Keratinocyte (primary cell): ENCODE data around the gene PURA. TPM values are rescaled to one million over a fixed set of nuclear protein-coding genes. Genes with fewer than 3 reads are reported as not detected.

Experiments used
- DNase-seq: peaks from one replicate; pipeline ENCODE4 v3.0.0-alpha.2; 2011; ENCODE audit warnings: low read depth, missing footprints, low spot score
- FAIRE-seq: peaks from 2 replicates; lab custom pipeline; 2011; peaks lifted over from hg19 to GRCh38; lab: Jason Lieb, UNC
- H2AFZ ChIP-seq: 2 replicates; pipeline ENCODE4 v1.6.0; 2012; ENCODE audit warnings: low read length, control low read depth, inconsistent platforms; ENCODE audit not compliant: control insufficient read depth
- H3K27ac ChIP-seq: 2 replicates; pipeline ENCODE4 v1.5.1; 2011; ENCODE audit warnings: low read length; ENCODE audit not compliant: control insufficient read depth, insufficient read depth
- H3K27me3 ChIP-seq: 3 replicates; pipeline ENCODE4 v1.6.0; 2011; ENCODE audit warnings: low read length; ENCODE audit not compliant: control insufficient read depth, insufficient read depth; ENCODE audit errors: extremely low read depth
- H3K36me3 ChIP-seq, 2 experiments: 2 replicates in 1 of 2; 3 replicates in 1 of 2; pipeline ENCODE4 v1.5.1; 2011; ENCODE audit warnings: low read length in 2 of 2, mild to moderate bottlenecking in 1 of 2; ENCODE audit not compliant: control insufficient read depth in 2 of 2, insufficient read depth in 2 of 2; ENCODE audit errors: extremely low read depth in 1 of 2
- H3K4me1 ChIP-seq: 3 replicates; pipeline ENCODE4 v1.5.1; 2011; ENCODE audit warnings: low read length; ENCODE audit not compliant: control insufficient read depth, insufficient read depth; ENCODE audit errors: extremely low read depth
- H3K4me2 ChIP-seq: 3 replicates; pipeline ENCODE4 v1.6.0; 2011; ENCODE audit warnings: low read depth, low read length; ENCODE audit not compliant: control insufficient read depth, insufficient read depth; ENCODE audit errors: extremely low read depth
- H3K4me3 ChIP-seq, 3 experiments: fragments of 200-600 bp in 1 of 3; sonication (generic) in 1 of 3; 2 replicates in 2 of 3; 3 replicates in 1 of 3; pipeline ENCODE4 v1.5.1; 2011 to 2016; ENCODE audit warnings: low read length in 3 of 3, mild to moderate bottlenecking in 3 of 3, control low read depth in 2 of 3, inconsistent platforms in 1 of 3, low read depth in 1 of 3, mixed read lengths in 1 of 3, mixed run types in 1 of 3, moderate library complexity in 1 of 3; ENCODE audit not compliant: control insufficient read depth in 2 of 3, insufficient read depth in 2 of 3; ENCODE audit errors: extremely low read depth in 1 of 3
- H3K79me2 ChIP-seq: 2 replicates; pipeline ENCODE4 v1.6.0; 2012; ENCODE audit warnings: low read length; ENCODE audit not compliant: control insufficient read depth, insufficient read depth
- H3K9ac ChIP-seq: 3 replicates; pipeline ENCODE4 v1.6.0; 2011; ENCODE audit warnings: low read length; ENCODE audit not compliant: control insufficient read depth, insufficient read depth; ENCODE audit errors: extremely low read depth
- H3K9me1 ChIP-seq: 3 replicates; pipeline ENCODE4 v1.6.0; 2011; ENCODE audit warnings: low read length; ENCODE audit not compliant: control insufficient read depth, insufficient read depth; ENCODE audit errors: extremely low read depth
- H3K9me3 ChIP-seq: 2 replicates; pipeline ENCODE4 v1.5.1; 2012; ENCODE audit warnings: low read depth, low read length; ENCODE audit not compliant: control insufficient read depth
- H4K20me1 ChIP-seq: 3 replicates; pipeline ENCODE4 v1.6.0; 2011; ENCODE audit warnings: low read length; ENCODE audit not compliant: control insufficient read depth, insufficient read depth; ENCODE audit errors: extremely low read depth
- CTCF ChIP-seq, 3 experiments: IDR thresholded peaks in 1 of 3; conservative IDR thresholded peaks in 1 of 3; optimal IDR thresholded peaks in 1 of 3; 2 replicates in 2 of 3; 3 replicates in 1 of 3; pipeline versions ENCODE3 to v1.5.1; 2011; ENCODE audit warnings: low read length in 3 of 3, mild to moderate bottlenecking in 3 of 3, moderate library complexity in 2 of 3, control low read depth in 1 of 3, inconsistent platforms in 1 of 3; ENCODE audit not compliant: insufficient read depth in 2 of 3; ENCODE audit errors: extremely low read depth in 1 of 3
- EZH2 ChIP-seq: IDR thresholded peaks from one replicate; pipeline ENCODE4 v1.6.1; 2012; ENCODE audit warnings: inconsistent platforms, mild to moderate bottlenecking, low read length, moderate library complexity
- dilution Hi-C: fragments of 300-500 bp; cut with MboI; formaldehyde crosslinking; loops from one replicate; pipeline ENCODE4 v1.7.0; 2020; ENCODE audit warnings: low sequenced_read_pairs; ENCODE audit not compliant: extremely low pct_ligation_motif_present
- polyA plus RNA-seq, 5 experiments: library from polyadenylated mRNA; depleted of rRNA in 3 of 5; stranded (reverse) in 3 of 5; stranded (forward) in 1 of 5; unstranded in 1 of 5; fragments of >200 nt; gene quantifications; 1 replicate in 1 of 5; 2 replicates in 3 of 5; 3 replicates in 1 of 5; pipeline versions ENCODE4 v1.2.1 to v1.2.3, GENCODE V29; 2011 to 2012; ENCODE audit warnings: missing spikeins in 2 of 5, low read depth in 1 of 5, low replicate concordance in 1 of 5

PURA gene
- polyA plus RNA-seq, 1 donor (not counting 4 experiments of a cell fraction or from before 2014, with no cell fraction given) = 4.1 TPM

- H3K4me1 ChIP-seq = peaks cover 11% of the 10 kb centered on the region
- H3K9me3 ChIP-seq = no peaks in the 10 kb centered on the region
- H3K4me3 ChIP-seq = no peak overlapping the region
- FAIRE-seq = no peak
- dilution Hi-C loops = no loop called here
- H3K27ac ChIP-seq = no peak overlapping the region
- TF ChIP-seq CTCF (optimal IDR thresholded peaks at IDR 0.05 in 1 of 3, IDR thresholded peaks at IDR 0.05 in 1 of 3, conservative IDR thresholded peaks at IDR 0.05 in 1 of 3; ENCODE audit: extremely low read depth in 1 of 3, insufficient read depth in 2 of 3, low read length in 3 of 3) (no peak), EZH2 (no peak)
- no peak overlapping the region for H3K4me2 ChIP-seq
- H3K27me3 ChIP-seq = no peaks in the 10 kb centered on the region
- H3K9me1 ChIP-seq = no peaks in the 10 kb centered on the region
- H3K79me2 ChIP-seq = no peaks in the 10 kb centered on the region
- H2AFZ ChIP-seq = no peak overlapping the region
- no peak overlapping the region for H3K9ac ChIP-seq
- peaks cover 7% of the 10 kb centered on the region for H4K20me1 ChIP-seq
- no peaks in the 10 kb centered on the region for H3K36me3 ChIP-seq
- DNase-seq = no peak
These were observed 34.6 kb downstream of the PURA start for GRCh38 chr5:140148508-140148907.

GRCh38 chr5:140150201-140150600 is 36.3 kb downstream of the PURA start:
- H3K4me1 ChIP-seq = peaks cover 11% of the 10 kb centered on the region
- dilution Hi-C loops = loop anchor here (25.0 kb wide), 1 partner anchor 88 kb away; no protein-coding TSS in a partner anchor

More at GRCh38 chr5:140150201-140150600, 36.3 kb downstream of the PURA start:
- no peak overlapping the region for H3K27ac ChIP-seq
- H3K36me3 ChIP-seq = no peaks in the 10 kb centered on the region
- no peak for TF ChIP-seq EZH2
- TF ChIP-seq CTCF (optimal IDR thresholded peaks at IDR 0.05 in 1 of 3, IDR thresholded peaks at IDR 0.05 in 1 of 3, conservative IDR thresholded peaks at IDR 0.05 in 1 of 3; ENCODE audit: extremely low read depth in 1 of 3, insufficient read depth in 2 of 3, low read length in 3 of 3) = no peak
- H4K20me1 ChIP-seq = no peaks in the 10 kb centered on the region
- H2AFZ ChIP-seq = no peak overlapping the region
- no peaks in the 10 kb centered on the region for H3K9me3 ChIP-seq
- H3K4me2 ChIP-seq = no peak overlapping the region
- no peak for FAIRE-seq
- no peaks in the 10 kb centered on the region for H3K9me1 ChIP-seq
- no peaks in the 10 kb centered on the region for H3K27me3 ChIP-seq
- H3K4me3 ChIP-seq = no peak overlapping the region
- DNase-seq = no peak
- H3K79me2 ChIP-seq = no peaks in the 10 kb centered on the region
- H3K9ac ChIP-seq = no peak overlapping the region
